HEK293 (cell line): Measurements from ENCODE around the gene RHOT1.

Experiments
- CTCF ChIA-PET: fragments of 350-600 bp; formaldehyde crosslinking; extraction: SDS; loops from one replicate; lab custom pipeline; 2021; ENCODE audit warnings: antibody characterized with exemption; lab: Yijun Ruan, JAX
- POLR2A ChIA-PET: fragments of 300-600 bp; formaldehyde crosslinking; extraction: SDS; loops from one replicate; lab custom pipeline; 2020; ENCODE audit warnings: antibody characterized with exemption, inconsistent platforms; lab: Yijun Ruan, JAX
- H3K27ac ChIP-seq: fragments of 200-500 bp; sonication (Bioruptor generic); 2 replicates; pipeline ENCODE4 v1.5.1; 2014; ENCODE audit warnings: low read depth, low read length, control low read depth, inconsistent platforms; ENCODE audit errors: extremely low read depth
- H3K36me3 ChIP-seq, 2 experiments: fragments of 200-500 bp in 1 of 2; sonication (Bioruptor generic) in 1 of 2; 1 replicate in 1 of 2; 2 replicates in 1 of 2; pipeline ENCODE4 v1.5.1; 2014 to 2017; ENCODE audit warnings: inconsistent platforms in 2 of 2, low read length in 2 of 2; ENCODE audit not compliant: control insufficient read depth in 2 of 2, insufficient read depth in 1 of 2
- H3K4me1 ChIP-seq: fragments of 200-500 bp; sonication (Bioruptor generic); 2 replicates; pipeline ENCODE4 v1.5.1; 2014; ENCODE audit warnings: mild to moderate bottlenecking, low read length, inconsistent platforms; ENCODE audit not compliant: control insufficient read depth, insufficient read depth
- H3K4me3 ChIP-seq: 2 replicates; pipeline ENCODE4 v1.5.1; 2011; ENCODE audit warnings: low read depth, mild to moderate bottlenecking, control low read depth, low read length, moderate library complexity
- H3K9me3 ChIP-seq: fragments of 200-500 bp; sonication (Bioruptor generic); 2 replicates; pipeline ENCODE4 v1.5.1; 2014; ENCODE audit warnings: low read depth, low read length, inconsistent platforms; ENCODE audit not compliant: control insufficient read depth, insufficient read depth
- EGR2 ChIP-seq: fragments of 450-650 bp; formaldehyde crosslinking; IDR thresholded peaks from 2 replicates; pipeline ENCODE4 v1.5.1; 2016; ENCODE audit warnings: low read depth, missing biosample characterization, missing genetic modification characterization
- GLIS2 ChIP-seq: fragments of 450-650 bp; formaldehyde crosslinking; IDR thresholded peaks from 2 replicates; pipeline ENCODE4 v1.5.1; 2016; ENCODE audit warnings: missing biosample characterization, missing genetic modification characterization
- MZF1 ChIP-seq: fragments of 450-650 bp; formaldehyde crosslinking; IDR thresholded peaks from 2 replicates; pipeline ENCODE4 v1.5.1; 2017; ENCODE audit warnings: missing biosample characterization, missing genetic modification characterization, borderline replicate concordance
- SP3 ChIP-seq: fragments of 450-650 bp; formaldehyde crosslinking; IDR thresholded peaks from 2 replicates; pipeline ENCODE4 v1.5.1; 2016; ENCODE audit warnings: missing biosample characterization, missing genetic modification characterization
- ZFP69B ChIP-seq: fragments of 450-650 bp; formaldehyde crosslinking; IDR thresholded peaks from 2 replicates; pipeline ENCODE4 v1.5.1; 2016; ENCODE audit warnings: missing biosample characterization, missing genetic modification characterization
- ZNF19 ChIP-seq: fragments of 450-650 bp; formaldehyde crosslinking; IDR thresholded peaks from 2 replicates; pipeline ENCODE4; 2016; ENCODE audit warnings: missing biosample characterization, missing genetic modification characterization, low read depth
- ZNF248 ChIP-seq: fragments of 450-650 bp; formaldehyde crosslinking; IDR thresholded peaks from 2 replicates; pipeline ENCODE4 v1.5.1; 2017; ENCODE audit warnings: missing biosample characterization, missing genetic modification characterization
- ZNF302 ChIP-seq: fragments of 450-650 bp; formaldehyde crosslinking; IDR thresholded peaks from 2 replicates; pipeline ENCODE4 v1.5.1; 2016; ENCODE audit warnings: missing biosample characterization, missing genetic modification characterization, low read depth
- ZNF404 ChIP-seq: fragments of 450-650 bp; formaldehyde crosslinking; IDR thresholded peaks from 2 replicates; pipeline ENCODE4 v1.5.1; 2017; ENCODE audit warnings: missing biosample characterization, missing genetic modification characterization
- ZNF426 ChIP-seq: fragments of 450-650 bp; formaldehyde crosslinking; IDR thresholded peaks from 2 replicates; pipeline ENCODE4 v1.5.1; 2017; ENCODE audit warnings: missing biosample characterization, missing genetic modification characterization, mild to moderate bottlenecking, inconsistent platforms, moderate library complexity
- ZNF585B ChIP-seq: fragments of 450-650 bp; formaldehyde crosslinking; IDR thresholded peaks from 2 replicates; pipeline ENCODE4 v1.5.1; 2016; ENCODE audit warnings: missing biosample characterization, missing genetic modification characterization
- ZNF626 ChIP-seq: fragments of 450-650 bp; sonication (Bioruptor Pico); formaldehyde crosslinking; IDR thresholded peaks from 2 replicates; pipeline ENCODE4 v1.5.1; 2018; ENCODE audit warnings: missing biosample characterization, missing genetic modification characterization, inconsistent platforms
- ZNF707 ChIP-seq: fragments of 450-650 bp; formaldehyde crosslinking; IDR thresholded peaks from 2 replicates; pipeline ENCODE4 v1.5.1; 2016; ENCODE audit warnings: missing biosample characterization, missing genetic modification characterization
- ZNF837 ChIP-seq: fragments of 450-650 bp; formaldehyde crosslinking; IDR thresholded peaks from 2 replicates; pipeline ENCODE4 v1.5.1; 2016; ENCODE audit warnings: missing biosample characterization, missing genetic modification characterization
- TF ChIP-seq, protein P1 (sequence below): sonication (generic); formaldehyde crosslinking; IDR thresholded peaks from 2 replicates; pipeline ENCODE4 v1.8.1; 2022; ENCODE audit warnings: mild to moderate bottlenecking, moderate library complexity, missing genetic modification reagents
- TF ChIP-seq, protein P2 (sequence below): fragments of 450-650 bp; formaldehyde crosslinking; IDR thresholded peaks from 2 replicates; pipeline ENCODE4 v1.5.1; 2016; ENCODE audit warnings: missing biosample characterization, missing genetic modification characterization
- TF ChIP-seq, protein P3 (sequence below): IDR thresholded peaks from 2 replicates; pipeline ENCODE4 v1.6.1; 2011; ENCODE audit warnings: mild to moderate bottlenecking, low read depth, low read length, borderline replicate concordance
- TF ChIP-seq, protein P4 (sequence below): fragments of 450-650 bp; formaldehyde crosslinking; optimal IDR thresholded peaks from 2 replicates; pipeline ENCODE3; 2016; ENCODE audit warnings: missing biosample characterization, mild to moderate bottlenecking, missing genetic modification characterization
- TF ChIP-seq, protein P5 (sequence below): fragments of 450-650 bp; formaldehyde crosslinking; IDR thresholded peaks from 2 replicates; pipeline ENCODE4 v1.5.1; 2016; ENCODE audit warnings: missing biosample characterization, missing genetic modification characterization
- TF ChIP-seq, protein P6 (sequence below): fragments of 450-650 bp; formaldehyde crosslinking; IDR thresholded peaks from 2 replicates; pipeline ENCODE4 v1.5.1; 2017; ENCODE audit warnings: missing biosample characterization, missing genetic modification characterization
- TF ChIP-seq, protein P7 (sequence below): fragments of 450-650 bp; formaldehyde crosslinking; IDR thresholded peaks from 2 replicates; pipeline ENCODE4 v1.5.1; 2016; ENCODE audit warnings: missing biosample characterization, missing genetic modification characterization

The RHOT1 gene

DNA sequence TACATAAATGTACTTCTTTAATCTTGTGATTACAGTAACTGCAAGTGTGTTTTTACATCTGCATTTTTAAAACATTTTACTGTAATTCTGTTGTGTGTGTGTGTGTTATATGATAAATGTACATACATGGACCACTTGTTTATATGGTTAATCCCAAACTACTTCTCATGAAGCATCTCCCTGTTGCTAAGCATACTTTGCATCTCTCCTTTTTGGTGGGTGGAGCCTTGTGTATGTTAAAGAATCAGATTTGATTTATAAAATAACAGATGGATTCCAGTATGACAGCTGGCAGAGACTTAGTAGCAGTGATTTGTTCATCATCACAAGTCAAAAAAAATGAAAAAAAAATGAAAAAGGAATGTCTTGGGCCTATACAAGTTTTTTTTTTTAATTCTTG, 67.3 kb downstream of the RHOT1 start:
- TF ChIP-seq GLIS2 (tag by site-specific recombination), result no peak
- H3K4me1 ChIP-seq, result peaks cover 9% of the 10 kb centered on the region
- peaks cover 46 to 47% of the 10 kb centered on the region in 2 experiments for H3K36me3 ChIP-seq
- H3K27ac ChIP-seq, result no peak overlapping the region
- H3K4me3 ChIP-seq, result no peak overlapping the region
- ChIA-PET CTCF (interaction anchor here (0.7 to 0.9 kb wide), 2 partner anchors 43 to 52 kb away, joined by 3 to 4 read pairs; no protein-coding TSS in a partner anchor), POLR2A (no interaction called here)
- H3K9me3 ChIP-seq, result no peaks in the 10 kb centered on the region

DNA sequence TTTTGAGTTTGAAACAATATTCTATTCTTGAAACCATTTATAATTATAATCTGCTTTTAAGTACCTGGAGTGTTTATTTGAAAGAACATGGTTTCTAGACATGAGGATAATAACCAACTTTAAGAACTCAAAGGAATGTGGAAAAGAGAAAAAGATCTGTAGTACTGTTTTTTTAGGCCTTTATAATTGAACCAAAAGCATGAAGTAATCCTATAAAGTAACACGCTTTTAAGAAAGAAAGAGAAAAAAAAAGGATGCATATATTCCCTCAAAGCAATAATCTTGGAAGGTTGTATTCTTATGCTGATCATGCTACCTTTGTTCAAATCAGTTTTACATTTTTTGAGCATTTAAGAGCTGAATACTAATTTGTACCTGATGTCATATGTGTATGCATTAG, 69.4 kb downstream of the RHOT1 start:
- no peaks in the 10 kb centered on the region for H3K4me1 ChIP-seq
- ChIA-PET POLR2A (no interaction called here), CTCF (interaction anchor here (0.8 to 0.9 kb wide), 2 partner anchors 10 to 33 kb away, joined by 3 to 4 read pairs; no protein-coding TSS in a partner anchor)
- TF ChIP-seq ZNF404 (tag by site-specific recombination), result no peak
- TF ChIP-seq ZNF248, result no peak
- TF ChIP-seq, protein P1, sequence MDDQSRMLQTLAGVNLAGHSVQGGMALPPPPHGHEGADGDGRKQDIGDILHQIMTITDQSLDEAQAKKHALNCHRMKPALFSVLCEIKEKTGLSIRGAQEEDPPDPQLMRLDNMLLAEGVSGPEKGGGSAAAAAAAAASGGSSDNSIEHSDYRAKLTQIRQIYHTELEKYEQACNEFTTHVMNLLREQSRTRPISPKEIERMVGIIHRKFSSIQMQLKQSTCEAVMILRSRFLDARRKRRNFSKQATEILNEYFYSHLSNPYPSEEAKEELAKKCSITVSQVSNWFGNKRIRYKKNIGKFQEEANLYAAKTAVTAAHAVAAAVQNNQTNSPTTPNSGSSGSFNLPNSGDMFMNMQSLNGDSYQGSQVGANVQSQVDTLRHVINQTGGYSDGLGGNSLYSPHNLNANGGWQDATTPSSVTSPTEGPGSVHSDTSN (CRISPR knock-in tag), result no peak
- no peak for TF ChIP-seq ZNF837
- TF ChIP-seq ZNF626 (tag by site-specific recombination), result no peak
- TF ChIP-seq, protein P2, sequence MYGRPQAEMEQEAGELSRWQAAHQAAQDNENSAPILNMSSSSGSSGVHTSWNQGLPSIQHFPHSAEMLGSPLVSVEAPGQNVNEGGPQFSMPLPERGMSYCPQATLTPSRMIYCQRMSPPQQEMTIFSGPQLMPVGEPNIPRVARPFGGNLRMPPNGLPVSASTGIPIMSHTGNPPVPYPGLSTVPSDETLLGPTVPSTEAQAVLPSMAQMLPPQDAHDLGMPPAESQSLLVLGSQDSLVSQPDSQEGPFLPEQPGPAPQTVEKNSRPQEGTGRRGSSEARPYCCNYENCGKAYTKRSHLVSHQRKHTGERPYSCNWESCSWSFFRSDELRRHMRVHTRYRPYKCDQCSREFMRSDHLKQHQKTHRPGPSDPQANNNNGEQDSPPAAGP (tag by site-specific recombination), result no peak
- no peak for TF ChIP-seq ZFP69B (tag by site-specific recombination)
- no peak for TF ChIP-seq SP3 (tag by site-specific recombination)
- TF ChIP-seq, protein P3, sequence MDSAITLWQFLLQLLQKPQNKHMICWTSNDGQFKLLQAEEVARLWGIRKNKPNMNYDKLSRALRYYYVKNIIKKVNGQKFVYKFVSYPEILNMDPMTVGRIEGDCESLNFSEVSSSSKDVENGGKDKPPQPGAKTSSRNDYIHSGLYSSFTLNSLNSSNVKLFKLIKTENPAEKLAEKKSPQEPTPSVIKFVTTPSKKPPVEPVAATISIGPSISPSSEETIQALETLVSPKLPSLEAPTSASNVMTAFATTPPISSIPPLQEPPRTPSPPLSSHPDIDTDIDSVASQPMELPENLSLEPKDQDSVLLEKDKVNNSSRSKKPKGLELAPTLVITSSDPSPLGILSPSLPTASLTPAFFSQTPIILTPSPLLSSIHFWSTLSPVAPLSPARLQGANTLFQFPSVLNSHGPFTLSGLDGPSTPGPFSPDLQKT, result no peak
- TF ChIP-seq ZNF707, result no peak
- TF ChIP-seq, protein P4, sequence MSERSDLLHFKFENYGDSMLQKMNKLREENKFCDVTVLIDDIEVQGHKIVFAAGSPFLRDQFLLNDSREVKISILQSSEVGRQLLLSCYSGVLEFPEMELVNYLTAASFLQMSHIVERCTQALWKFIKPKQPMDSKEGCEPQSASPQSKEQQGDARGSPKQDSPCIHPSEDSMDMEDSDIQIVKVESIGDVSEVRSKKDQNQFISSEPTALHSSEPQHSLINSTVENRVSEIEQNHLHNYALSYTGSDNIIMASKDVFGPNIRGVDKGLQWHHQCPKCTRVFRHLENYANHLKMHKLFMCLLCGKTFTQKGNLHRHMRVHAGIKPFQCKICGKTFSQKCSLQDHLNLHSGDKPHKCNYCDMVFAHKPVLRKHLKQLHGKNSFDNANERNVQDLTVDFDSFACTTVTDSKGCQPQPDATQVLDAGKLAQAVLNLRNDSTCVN, result no peak
- TF ChIP-seq ZNF426 (tag by site-specific recombination), result no peak
- TF ChIP-seq, protein P5, sequence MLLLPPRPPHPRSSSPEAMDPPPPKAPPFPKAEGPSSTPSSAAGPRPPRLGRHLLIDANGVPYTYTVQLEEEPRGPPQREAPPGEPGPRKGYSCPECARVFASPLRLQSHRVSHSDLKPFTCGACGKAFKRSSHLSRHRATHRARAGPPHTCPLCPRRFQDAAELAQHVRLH, result no peak
- TF ChIP-seq ZNF19 (tag by site-specific recombination), result no peak
- TF ChIP-seq MZF1 (tag by site-specific recombination), result no peak
- no peak for TF ChIP-seq ZNF585B
- TF ChIP-seq, protein P6, sequence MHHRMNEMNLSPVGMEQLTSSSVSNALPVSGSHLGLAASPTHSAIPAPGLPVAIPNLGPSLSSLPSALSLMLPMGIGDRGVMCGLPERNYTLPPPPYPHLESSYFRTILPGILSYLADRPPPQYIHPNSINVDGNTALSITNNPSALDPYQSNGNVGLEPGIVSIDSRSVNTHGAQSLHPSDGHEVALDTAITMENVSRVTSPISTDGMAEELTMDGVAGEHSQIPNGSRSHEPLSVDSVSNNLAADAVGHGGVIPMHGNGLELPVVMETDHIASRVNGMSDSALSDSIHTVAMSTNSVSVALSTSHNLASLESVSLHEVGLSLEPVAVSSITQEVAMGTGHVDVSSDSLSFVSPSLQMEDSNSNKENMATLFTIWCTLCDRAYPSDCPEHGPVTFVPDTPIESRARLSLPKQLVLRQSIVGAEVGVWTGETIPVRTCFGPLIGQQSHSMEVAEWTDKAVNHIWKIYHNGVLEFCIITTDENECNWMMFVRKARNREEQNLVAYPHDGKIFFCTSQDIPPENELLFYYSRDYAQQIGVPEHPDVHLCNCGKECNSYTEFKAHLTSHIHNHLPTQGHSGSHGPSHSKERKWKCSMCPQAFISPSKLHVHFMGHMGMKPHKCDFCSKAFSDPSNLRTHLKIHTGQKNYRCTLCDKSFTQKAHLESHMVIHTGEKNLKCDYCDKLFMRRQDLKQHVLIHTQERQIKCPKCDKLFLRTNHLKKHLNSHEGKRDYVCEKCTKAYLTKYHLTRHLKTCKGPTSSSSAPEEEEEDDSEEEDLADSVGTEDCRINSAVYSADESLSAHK (tag by site-specific recombination), result no peak
- TF ChIP-seq, protein P7, sequence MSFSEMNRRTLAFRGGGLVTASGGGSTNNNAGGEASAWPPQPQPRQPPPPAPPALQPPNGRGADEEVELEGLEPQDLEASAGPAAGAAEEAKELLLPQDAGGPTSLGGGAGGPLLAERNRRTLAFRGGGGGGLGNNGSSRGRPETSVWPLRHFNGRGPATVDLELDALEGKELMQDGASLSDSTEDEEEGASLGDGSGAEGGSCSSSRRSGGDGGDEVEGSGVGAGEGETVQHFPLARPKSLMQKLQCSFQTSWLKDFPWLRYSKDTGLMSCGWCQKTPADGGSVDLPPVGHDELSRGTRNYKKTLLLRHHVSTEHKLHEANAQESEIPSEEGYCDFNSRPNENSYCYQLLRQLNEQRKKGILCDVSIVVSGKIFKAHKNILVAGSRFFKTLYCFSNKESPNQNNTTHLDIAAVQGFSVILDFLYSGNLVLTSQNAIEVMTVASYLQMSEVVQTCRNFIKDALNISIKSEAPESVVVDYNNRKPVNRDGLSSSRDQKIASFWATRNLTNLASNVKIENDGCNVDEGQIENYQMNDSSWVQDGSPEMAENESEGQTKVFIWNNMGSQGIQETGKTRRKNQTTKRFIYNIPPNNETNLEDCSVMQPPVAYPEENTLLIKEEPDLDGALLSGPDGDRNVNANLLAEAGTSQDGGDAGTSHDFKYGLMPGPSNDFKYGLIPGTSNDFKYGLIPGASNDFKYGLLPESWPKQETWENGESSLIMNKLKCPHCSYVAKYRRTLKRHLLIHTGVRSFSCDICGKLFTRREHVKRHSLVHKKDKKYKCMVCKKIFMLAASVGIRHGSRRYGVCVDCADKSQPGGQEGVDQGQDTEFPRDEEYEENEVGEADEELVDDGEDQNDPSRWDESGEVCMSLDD, result no peak
- no peak for TF ChIP-seq EGR2
- no peak for TF ChIP-seq ZNF302 (tag by site-specific recombination)
- H3K4me3 ChIP-seq, result no peak overlapping the region
- H3K27ac ChIP-seq, result no peak overlapping the region
- H3K9me3 ChIP-seq, result no peaks in the 10 kb centered on the region
- H3K36me3 ChIP-seq, result peaks cover 42 to 47% of the 10 kb centered on the region in 2 experiments
